Measurements from ENCODE around the gene KHSRP.

DNA sequence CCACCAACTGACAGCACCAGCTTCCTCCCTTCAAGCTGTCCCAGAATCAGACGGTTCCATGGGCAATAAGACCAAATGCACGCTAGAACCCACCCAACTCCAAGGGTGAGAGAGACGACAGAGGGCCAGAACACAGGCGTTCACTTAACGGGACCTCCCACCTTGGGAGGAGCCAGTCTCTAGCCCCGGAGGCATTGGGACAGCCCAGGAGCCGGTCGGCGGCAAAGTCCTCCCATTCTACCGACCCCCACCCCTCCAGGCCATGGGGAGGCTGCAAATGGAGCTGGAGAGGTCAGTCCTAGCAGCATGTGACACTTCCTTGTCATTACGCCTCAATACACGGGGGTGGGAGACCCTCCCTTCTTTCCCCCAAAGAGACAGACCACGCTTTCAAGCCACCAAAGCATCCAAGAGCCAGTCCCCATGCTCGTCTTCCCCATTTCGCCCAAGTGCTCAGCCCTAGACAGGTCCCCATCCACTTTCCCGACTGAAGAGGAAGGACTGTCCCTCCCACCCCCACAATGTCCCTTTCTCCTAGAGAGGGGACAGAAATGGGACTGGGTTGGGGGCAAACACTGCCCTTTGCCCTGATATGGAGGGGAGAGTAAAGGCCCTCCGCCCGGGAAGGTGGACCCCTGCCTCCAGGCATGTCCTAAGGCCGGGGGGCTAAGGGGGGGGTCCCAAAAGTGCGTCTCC, 964 bp downstream of the KHSRP start:
- TF ChIP-seq EZH2 (IDR thresholded peaks at IDR 0.05), result no peak
- TF ChIP-seq, protein P1, sequence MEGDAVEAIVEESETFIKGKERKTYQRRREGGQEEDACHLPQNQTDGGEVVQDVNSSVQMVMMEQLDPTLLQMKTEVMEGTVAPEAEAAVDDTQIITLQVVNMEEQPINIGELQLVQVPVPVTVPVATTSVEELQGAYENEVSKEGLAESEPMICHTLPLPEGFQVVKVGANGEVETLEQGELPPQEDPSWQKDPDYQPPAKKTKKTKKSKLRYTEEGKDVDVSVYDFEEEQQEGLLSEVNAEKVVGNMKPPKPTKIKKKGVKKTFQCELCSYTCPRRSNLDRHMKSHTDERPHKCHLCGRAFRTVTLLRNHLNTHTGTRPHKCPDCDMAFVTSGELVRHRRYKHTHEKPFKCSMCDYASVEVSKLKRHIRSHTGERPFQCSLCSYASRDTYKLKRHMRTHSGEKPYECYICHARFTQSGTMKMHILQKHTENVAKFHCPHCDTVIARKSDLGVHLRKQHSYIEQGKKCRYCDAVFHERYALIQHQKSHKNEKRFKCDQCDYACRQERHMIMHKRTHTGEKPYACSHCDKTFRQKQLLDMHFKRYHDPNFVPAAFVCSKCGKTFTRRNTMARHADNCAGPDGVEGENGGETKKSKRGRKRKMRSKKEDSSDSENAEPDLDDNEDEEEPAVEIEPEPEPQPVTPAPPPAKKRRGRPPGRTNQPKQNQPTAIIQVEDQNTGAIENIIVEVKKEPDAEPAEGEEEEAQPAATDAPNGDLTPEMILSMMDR (IDR thresholded peaks at IDR 0.05), result no peak
- no peak for TF ChIP-seq EZH2phosphoT487 (IDR thresholded peaks at IDR 0.05)
